GM23338 (cell line): Measurements from ENCODE around the gene ZFC3H1. TPM values are rescaled to one million over a fixed set of nuclear protein-coding genes. Genes with fewer than 3 reads are reported as not detected.

Source experiments
- ATAC-seq: fragments of 200-7000 bp; cut with Tn5 transposase; 3 replicates; pipeline ENCODE4 v1.9.1; 2020
- DNase-seq: peaks from one replicate; pipeline ENCODE4 v3.0.0-alpha.2; 2015; ENCODE audit warnings: low spot score
- H2AFZ ChIP-seq: fragments of 200-600 bp; sonication (generic); 2 replicates; pipeline ENCODE4 v1.8.0; 2016; ENCODE audit warnings: antibody characterized with exemption, mild to moderate bottlenecking, moderate library complexity
- H3F3A ChIP-seq: fragments of 200-600 bp; sonication (generic); replicated peaks from 2 replicates; pipeline ENCODE4 v1.8.0; 2017; ENCODE audit warnings: antibody characterized with exemption, mixed run types, low read depth
- H3K27ac ChIP-seq: fragments of 200-600 bp; sonication (generic); 2 replicates; pipeline ENCODE4 v1.6.1; 2016; ENCODE audit warnings: low read depth
- H3K27me3 ChIP-seq: fragments of 200-600 bp; sonication (generic); 2 replicates; pipeline ENCODE4 v1.8.0; 2016; ENCODE audit warnings: mild to moderate bottlenecking, mixed run types, moderate library complexity; ENCODE audit not compliant: insufficient read depth
- H3K36me3 ChIP-seq: fragments of 200-600 bp; sonication (generic); 2 replicates; pipeline ENCODE4 v1.8.0; 2016; ENCODE audit warnings: mild to moderate bottlenecking; ENCODE audit not compliant: insufficient read depth
- H3K4me1 ChIP-seq: fragments of 200-600 bp; sonication (generic); 2 replicates; pipeline ENCODE4 v1.8.0; 2016; ENCODE audit warnings: mild to moderate bottlenecking, moderate library complexity; ENCODE audit not compliant: insufficient read depth
- H3K4me2 ChIP-seq: fragments of 200-600 bp; sonication (generic); 2 replicates; pipeline ENCODE4 v1.7.1; 2017; ENCODE audit warnings: mixed run types
- H3K4me3 ChIP-seq: fragments of 200-600 bp; sonication (generic); 2 replicates; pipeline ENCODE4 v1.6.1; 2016; ENCODE audit warnings: mixed run types
- H3K79me2 ChIP-seq: fragments of 200-600 bp; sonication (generic); replicated peaks from 2 replicates; pipeline ENCODE4 v1.8.0; 2017; ENCODE audit warnings: mild to moderate bottlenecking; ENCODE audit not compliant: insufficient read depth
- H3K9me2 ChIP-seq: fragments of 200-600 bp; sonication (generic); 2 replicates; pipeline ENCODE4 v1.8.0; 2017; ENCODE audit not compliant: insufficient read depth
- H4K20me1 ChIP-seq: fragments of 200-600 bp; sonication (generic); replicated peaks from 2 replicates; pipeline ENCODE4 v1.8.0; 2017; ENCODE audit warnings: mild to moderate bottlenecking; ENCODE audit not compliant: insufficient read depth
- H3K27ac Mint-ChIP-seq: 2 replicates; pipeline ENCODE4 v1.8.0; 2020; ENCODE audit warnings: inconsistent platforms, mild to moderate bottlenecking, moderate library complexity, mixed read lengths
- H3K27me3 Mint-ChIP-seq: 3 replicates; pipeline ENCODE4 v1.8.0; 2022; ENCODE audit warnings: low read depth, mild to moderate bottlenecking, moderate library complexity, mixed read lengths, inconsistent platforms; ENCODE audit not compliant: insufficient read depth, poor library complexity
- H3K36me3 Mint-ChIP-seq: 3 replicates; pipeline ENCODE4 v1.8.0; 2021; ENCODE audit warnings: low read depth, mild to moderate bottlenecking, inconsistent platforms, moderate library complexity, mixed read lengths
- H3K4me1 Mint-ChIP-seq: 3 replicates; pipeline ENCODE4 v1.8.0; 2020; ENCODE audit warnings: mild to moderate bottlenecking, inconsistent platforms, mixed read lengths
- H3K4me3 Mint-ChIP-seq: 3 replicates; pipeline ENCODE4 v1.8.0; 2021; ENCODE audit warnings: moderate library complexity, mild to moderate bottlenecking, inconsistent platforms, mixed read lengths
- H3K9me3 Mint-ChIP-seq: 3 replicates; pipeline ENCODE4 v1.8.0; 2020; ENCODE audit warnings: moderate library complexity, mild to moderate bottlenecking, inconsistent platforms, mixed read lengths
- CREB1 ChIP-seq: fragments of 250-450 bp; sonication (Bioruptor Pico); IDR thresholded peaks from 2 replicates; pipeline ENCODE4 v1.5.0; 2020; ENCODE audit warnings: low read depth, mild to moderate bottlenecking, moderate library complexity
- EZH2 ChIP-seq: fragments of 200-600 bp; sonication (generic); IDR thresholded peaks from one replicate; pipeline ENCODE4 v1.8.0; 2017; ENCODE audit warnings: antibody characterized with exemption, mild to moderate bottlenecking, low read depth; ENCODE audit not compliant: unreplicated experiment
- JUNB ChIP-seq: IDR thresholded peaks from one replicate; pipeline ENCODE4 v1.6.1; 2016; ENCODE audit warnings: antibody characterized with exemption; ENCODE audit not compliant: unreplicated experiment
- NANOG ChIP-seq: IDR thresholded peaks from 2 replicates; pipeline ENCODE4 v1.6.1; 2016; ENCODE audit warnings: antibody characterized with exemption, borderline replicate concordance
- POLR2AphosphoS5 ChIP-seq: IDR thresholded peaks from 2 replicates; pipeline ENCODE4 v1.6.1; 2016; ENCODE audit warnings: antibody characterized with exemption, low read depth
- STAT1 ChIP-seq: IDR thresholded peaks from one replicate; pipeline ENCODE4 v1.6.1; 2016; ENCODE audit warnings: antibody characterized with exemption; ENCODE audit not compliant: unreplicated experiment
- polyA plus RNA-seq: library from polyadenylated mRNA; unstranded; fragments of >200 nt; fragmentation: Nextera tagmentation; extraction: Ambion mirVana; gene quantifications from 2 replicates; pipeline ENCODE4 v1.2.1, GENCODE V29; 2016
- total RNA-seq: library from RNA; depleted of rRNA; stranded (reverse); fragments of >200 nt; shearing (Covaris generic); gene quantifications from 2 replicates; pipeline ENCODE4 v1.2.3, GENCODE V29; 2014
- TF ChIP-seq, protein P1 (sequence below): IDR thresholded peaks from 2 replicates; pipeline ENCODE4 v1.6.1; 2016; ENCODE audit warnings: antibody characterized with exemption
- TF ChIP-seq, protein P2 (sequence below): IDR thresholded peaks from one replicate; pipeline ENCODE4 v1.6.1; 2018; ENCODE audit warnings: antibody characterized with exemption; ENCODE audit not compliant: unreplicated experiment
- TF ChIP-seq, protein P3 (sequence below), 2 experiments: fragments of 200-600 bp in 1 of 2; sonication (generic) in 1 of 2; conservative IDR thresholded peaks; 2 replicates each; pipeline versions ENCODE4 v1.5.1 to v1.6.1; 2016 to 2017; ENCODE audit warnings: antibody characterized with exemption in 2 of 2, low read depth in 2 of 2, mild to moderate bottlenecking in 2 of 2, moderate library complexity in 1 of 2

Gene ZFC3H1
- total and polyA plus RNA-seq, 2 experiments from 2014 or later: 30.3 to 46.2 TPM

DNA sequence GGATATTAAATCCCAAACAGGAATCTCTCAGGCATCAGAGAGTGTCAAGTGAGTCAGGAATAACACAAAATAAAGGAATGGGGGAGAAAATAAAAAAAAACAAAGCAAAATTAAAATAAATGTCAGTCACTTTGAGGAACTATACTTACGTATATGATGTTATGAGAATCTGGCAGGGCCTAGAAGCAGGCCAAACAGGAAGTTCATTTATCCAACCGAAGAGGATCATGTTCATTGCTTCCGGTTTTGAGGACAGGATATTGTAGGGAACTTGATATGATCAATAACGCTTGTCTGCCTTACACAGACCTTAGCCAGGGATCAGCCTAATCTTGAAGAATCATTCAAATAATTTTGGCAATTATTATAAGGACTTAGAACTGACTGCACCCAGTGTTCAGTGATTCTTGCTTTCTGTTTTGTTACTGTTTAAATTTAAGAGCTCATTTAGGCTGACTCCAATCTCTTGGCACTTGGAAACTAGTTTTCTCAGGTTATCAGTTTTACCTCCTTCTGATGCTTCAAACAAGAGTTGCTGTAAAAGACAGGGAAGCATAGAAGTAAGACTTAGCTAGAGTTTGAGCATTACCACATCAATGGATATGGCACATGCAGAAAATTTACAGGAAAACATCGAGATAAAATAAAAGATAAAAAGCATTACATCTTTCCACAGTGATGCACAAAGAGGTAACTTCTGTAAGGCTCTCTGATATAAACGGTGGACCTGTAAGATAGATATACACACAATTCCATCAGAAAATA lies 53.4 kb downstream of the ZFC3H1 start:
- Histone ChIP-seq H3K4me1 (no peaks in the 10 kb centered on the region), H3K9me2 (no peaks in the 10 kb centered on the region), H3K27ac (no peak overlapping the region), H3K4me3 (no peak overlapping the region), H3K4me2 (no peak overlapping the region), H2AFZ (no peak overlapping the region), H3K79me2 (no peaks in the 10 kb centered on the region), H4K20me1 (no peaks in the 10 kb centered on the region), H3K36me3 (peaks cover 57% of the 10 kb centered on the region), H3K27me3 (no peaks in the 10 kb centered on the region), H3F3A (no peaks in the 10 kb centered on the region)
- Mint-ChIP-seq H3K4me1 (no peaks in the 10 kb centered on the region), H3K27me3 (no peaks in the 10 kb centered on the region), H3K36me3 (peaks cover 50% of the 10 kb centered on the region; the same call in 2 of the 3 replicates), H3K27ac (no peak overlapping the region), H3K9me3 (no peaks in the 10 kb centered on the region), H3K4me3 (no peak overlapping the region)
- TF ChIP-seq EZH2: no peak
- no peak for TF ChIP-seq CREB1
- TF ChIP-seq, protein P1, sequence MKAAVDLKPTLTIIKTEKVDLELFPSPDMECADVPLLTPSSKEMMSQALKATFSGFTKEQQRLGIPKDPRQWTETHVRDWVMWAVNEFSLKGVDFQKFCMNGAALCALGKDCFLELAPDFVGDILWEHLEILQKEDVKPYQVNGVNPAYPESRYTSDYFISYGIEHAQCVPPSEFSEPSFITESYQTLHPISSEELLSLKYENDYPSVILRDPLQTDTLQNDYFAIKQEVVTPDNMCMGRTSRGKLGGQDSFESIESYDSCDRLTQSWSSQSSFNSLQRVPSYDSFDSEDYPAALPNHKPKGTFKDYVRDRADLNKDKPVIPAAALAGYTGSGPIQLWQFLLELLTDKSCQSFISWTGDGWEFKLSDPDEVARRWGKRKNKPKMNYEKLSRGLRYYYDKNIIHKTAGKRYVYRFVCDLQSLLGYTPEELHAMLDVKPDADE: no peak
- ATAC-seq (no peak), DNase-seq (no peak)

DNA sequence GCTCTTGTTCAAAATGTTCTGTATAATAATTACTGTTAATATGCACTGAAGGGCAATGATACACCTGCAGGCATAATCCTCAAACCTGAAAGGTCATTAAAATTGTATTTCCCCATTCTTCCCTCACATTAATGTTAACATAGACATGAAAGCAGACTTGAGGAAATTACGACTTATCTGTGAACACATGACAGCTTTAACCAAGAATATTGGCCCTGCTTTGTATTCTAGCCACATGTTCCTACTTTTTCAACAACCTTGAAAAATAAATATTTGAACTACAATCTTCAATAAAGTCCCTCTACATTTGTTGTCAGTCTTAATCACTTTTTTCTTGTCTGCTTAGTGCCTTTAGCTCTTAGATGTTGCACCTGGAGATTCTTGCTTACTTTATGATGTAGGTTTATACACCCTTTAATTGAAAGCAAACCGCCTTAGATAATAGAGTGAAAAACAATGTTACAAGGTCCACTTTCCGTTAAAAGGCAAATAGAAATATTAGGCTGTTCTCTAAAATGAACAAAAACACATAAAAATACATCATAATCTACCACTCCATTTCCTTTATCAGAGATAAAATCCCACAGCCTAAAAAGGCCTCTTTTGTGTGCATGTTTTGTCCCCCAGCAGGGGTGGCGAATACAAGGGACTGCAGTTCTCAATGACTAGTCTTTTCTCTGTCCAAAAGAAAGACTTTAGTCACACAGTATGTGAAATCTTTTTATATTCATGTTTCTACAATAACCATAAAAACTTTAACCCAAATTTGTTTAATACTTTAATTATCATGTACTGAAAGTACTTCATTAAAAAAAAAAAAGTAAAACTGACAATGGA lies 55.9 kb downstream of the ZFC3H1 start:
- H3K27me3 ChIP-seq: no peaks in the 10 kb centered on the region
- TF ChIP-seq NANOG (no peak), CREB1 (no peak), JUNB (no peak), POLR2AphosphoS5 (no peak), STAT1 (no peak)
- TF ChIP-seq, protein P2, sequence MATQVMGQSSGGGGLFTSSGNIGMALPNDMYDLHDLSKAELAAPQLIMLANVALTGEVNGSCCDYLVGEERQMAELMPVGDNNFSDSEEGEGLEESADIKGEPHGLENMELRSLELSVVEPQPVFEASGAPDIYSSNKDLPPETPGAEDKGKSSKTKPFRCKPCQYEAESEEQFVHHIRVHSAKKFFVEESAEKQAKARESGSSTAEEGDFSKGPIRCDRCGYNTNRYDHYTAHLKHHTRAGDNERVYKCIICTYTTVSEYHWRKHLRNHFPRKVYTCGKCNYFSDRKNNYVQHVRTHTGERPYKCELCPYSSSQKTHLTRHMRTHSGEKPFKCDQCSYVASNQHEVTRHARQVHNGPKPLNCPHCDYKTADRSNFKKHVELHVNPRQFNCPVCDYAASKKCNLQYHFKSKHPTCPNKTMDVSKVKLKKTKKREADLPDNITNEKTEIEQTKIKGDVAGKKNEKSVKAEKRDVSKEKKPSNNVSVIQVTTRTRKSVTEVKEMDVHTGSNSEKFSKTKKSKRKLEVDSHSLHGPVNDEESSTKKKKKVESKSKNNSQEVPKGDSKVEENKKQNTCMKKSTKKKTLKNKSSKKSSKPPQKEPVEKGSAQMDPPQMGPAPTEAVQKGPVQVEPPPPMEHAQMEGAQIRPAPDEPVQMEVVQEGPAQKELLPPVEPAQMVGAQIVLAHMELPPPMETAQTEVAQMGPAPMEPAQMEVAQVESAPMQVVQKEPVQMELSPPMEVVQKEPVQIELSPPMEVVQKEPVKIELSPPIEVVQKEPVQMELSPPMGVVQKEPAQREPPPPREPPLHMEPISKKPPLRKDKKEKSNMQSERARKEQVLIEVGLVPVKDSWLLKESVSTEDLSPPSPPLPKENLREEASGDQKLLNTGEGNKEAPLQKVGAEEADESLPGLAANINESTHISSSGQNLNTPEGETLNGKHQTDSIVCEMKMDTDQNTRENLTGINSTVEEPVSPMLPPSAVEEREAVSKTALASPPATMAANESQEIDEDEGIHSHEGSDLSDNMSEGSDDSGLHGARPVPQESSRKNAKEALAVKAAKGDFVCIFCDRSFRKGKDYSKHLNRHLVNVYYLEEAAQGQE: no peak
- TF ChIP-seq, protein P3, sequence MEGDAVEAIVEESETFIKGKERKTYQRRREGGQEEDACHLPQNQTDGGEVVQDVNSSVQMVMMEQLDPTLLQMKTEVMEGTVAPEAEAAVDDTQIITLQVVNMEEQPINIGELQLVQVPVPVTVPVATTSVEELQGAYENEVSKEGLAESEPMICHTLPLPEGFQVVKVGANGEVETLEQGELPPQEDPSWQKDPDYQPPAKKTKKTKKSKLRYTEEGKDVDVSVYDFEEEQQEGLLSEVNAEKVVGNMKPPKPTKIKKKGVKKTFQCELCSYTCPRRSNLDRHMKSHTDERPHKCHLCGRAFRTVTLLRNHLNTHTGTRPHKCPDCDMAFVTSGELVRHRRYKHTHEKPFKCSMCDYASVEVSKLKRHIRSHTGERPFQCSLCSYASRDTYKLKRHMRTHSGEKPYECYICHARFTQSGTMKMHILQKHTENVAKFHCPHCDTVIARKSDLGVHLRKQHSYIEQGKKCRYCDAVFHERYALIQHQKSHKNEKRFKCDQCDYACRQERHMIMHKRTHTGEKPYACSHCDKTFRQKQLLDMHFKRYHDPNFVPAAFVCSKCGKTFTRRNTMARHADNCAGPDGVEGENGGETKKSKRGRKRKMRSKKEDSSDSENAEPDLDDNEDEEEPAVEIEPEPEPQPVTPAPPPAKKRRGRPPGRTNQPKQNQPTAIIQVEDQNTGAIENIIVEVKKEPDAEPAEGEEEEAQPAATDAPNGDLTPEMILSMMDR (conservative IDR thresholded peaks at IDR 0.05; ENCODE audit: low read depth in 2 of 2): no peak

More for the DNA sequence above, 55.9 kb downstream of the ZFC3H1 start:
- no peaks in the 10 kb centered on the region for H3K27me3 Mint-ChIP-seq
- Histone ChIP-seq H2AFZ (no peak overlapping the region), H3K4me3 (no peak overlapping the region), H3K27ac (no peak overlapping the region), H4K20me1 (no peaks in the 10 kb centered on the region), H3K36me3 (peaks cover 35% of the 10 kb centered on the region), H3F3A (no peaks in the 10 kb centered on the region), H3K4me2 (no peak overlapping the region), H3K79me2 (no peaks in the 10 kb centered on the region), H3K4me1 (no peaks in the 10 kb centered on the region), H3K9me2 (no peaks in the 10 kb centered on the region)
- DNase-seq: no peak
- no peaks in the 10 kb centered on the region for H3K4me1 Mint-ChIP-seq
- no peak for ATAC-seq
- H3K4me3 Mint-ChIP-seq: no peak overlapping the region
- H3K9me3 Mint-ChIP-seq: no peaks in the 10 kb centered on the region
- H3K27ac Mint-ChIP-seq: no peak overlapping the region
- peaks cover 39% of the 10 kb centered on the region; the same call in 2 of the 3 replicates for H3K36me3 Mint-ChIP-seq
